Endothelial cell (in vitro differentiated cells): ENCODE measurements around the gene ULK3. TPM values are rescaled to one million over a fixed set of nuclear protein-coding genes. Genes with fewer than 3 reads are reported as not detected.

ENCODE experiments used
- DNase-seq: peaks from one replicate; pipeline ENCODE4 v3.0.0; 2021; ENCODE audit warnings: low spot score
- H3K27ac Mint-ChIP-seq: one replicate; pipeline ENCODE4 v1.8.0; 2021; ENCODE audit warnings: mixed read lengths, inconsistent platforms; ENCODE audit not compliant: unreplicated experiment
- H3K27me3 Mint-ChIP-seq: one replicate; pipeline ENCODE4 v1.8.0; 2021; ENCODE audit warnings: mild to moderate bottlenecking, moderate library complexity, mixed read lengths, inconsistent platforms; ENCODE audit not compliant: unreplicated experiment
- H3K36me3 Mint-ChIP-seq: one replicate; pipeline ENCODE4 v1.8.0; 2021; ENCODE audit warnings: mild to moderate bottlenecking, low read depth, mixed read lengths, inconsistent platforms; ENCODE audit not compliant: unreplicated experiment
- H3K4me1 Mint-ChIP-seq: one replicate; pipeline ENCODE4 v1.8.0; 2021; ENCODE audit warnings: mild to moderate bottlenecking, mixed read lengths, inconsistent platforms; ENCODE audit not compliant: unreplicated experiment
- H3K4me3 Mint-ChIP-seq: one replicate; pipeline ENCODE4 v1.8.0; 2021; ENCODE audit warnings: mild to moderate bottlenecking, mixed read lengths, inconsistent platforms; ENCODE audit not compliant: unreplicated experiment
- H3K9me3 Mint-ChIP-seq: one replicate; pipeline ENCODE4 v1.8.0; 2021; ENCODE audit warnings: mixed read lengths, inconsistent platforms; ENCODE audit not compliant: unreplicated experiment
- total RNA-seq: library from RNA; stranded (reverse); fragmentation: NEBNext Ultra II Directional; extraction: Animal tissue kit (Norgen Biotek cat#: 25700); gene quantifications from one replicate; pipeline ENCODE4 v1.2.1, GENCODE V29; 2021; ENCODE audit not compliant: unreplicated experiment
- TF ChIP-seq, protein P1 (sequence below): fragments of 200-600 bp; sonication (generic); IDR thresholded peaks from one replicate; pipeline ENCODE4 v1.5.0; 2021; ENCODE audit warnings: antibody characterized with exemption; ENCODE audit not compliant: unreplicated experiment

ULK3 gene
- total RNA-seq, 1 donor from 2014 or later, result 25.6 TPM

DNA sequence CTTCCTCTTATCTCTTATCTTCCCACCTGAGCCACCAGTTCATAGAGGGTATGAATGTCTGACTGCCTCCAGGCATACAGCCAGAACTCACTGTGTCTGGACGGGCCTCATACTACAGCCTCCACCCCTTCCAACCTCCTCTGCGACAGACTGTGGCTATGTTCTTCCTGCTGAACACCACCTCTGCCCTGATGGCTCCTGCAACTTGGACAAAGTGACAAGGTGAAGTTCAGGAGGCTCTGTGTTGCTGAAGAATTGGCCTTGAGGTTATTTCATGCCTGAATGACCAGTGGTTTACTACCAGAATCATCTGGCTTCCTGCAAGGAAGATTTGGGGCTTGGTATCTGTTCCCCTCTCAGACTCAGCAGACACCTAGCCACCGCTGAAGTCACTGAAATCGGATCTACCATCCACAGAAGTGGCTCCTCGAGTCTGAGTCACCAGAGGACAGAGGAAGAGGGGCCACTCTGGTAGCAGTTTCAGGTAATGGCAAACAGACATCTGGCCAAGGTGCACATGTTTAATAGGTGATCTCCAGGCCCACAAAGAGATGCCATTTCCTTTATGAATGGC, 14.2 kb upstream of the ULK3 start:
- Mint-ChIP-seq H3K4me3 (no peak overlapping the region), H3K4me1 (peaks cover 5% of the 10 kb centered on the region), H3K27me3 (peaks cover 5% of the 10 kb centered on the region), H3K27ac (no peak overlapping the region), H3K9me3 (no peaks in the 10 kb centered on the region), H3K36me3 (peaks cover 7% of the 10 kb centered on the region)
- no peak for DNase-seq
- TF ChIP-seq, protein P1, sequence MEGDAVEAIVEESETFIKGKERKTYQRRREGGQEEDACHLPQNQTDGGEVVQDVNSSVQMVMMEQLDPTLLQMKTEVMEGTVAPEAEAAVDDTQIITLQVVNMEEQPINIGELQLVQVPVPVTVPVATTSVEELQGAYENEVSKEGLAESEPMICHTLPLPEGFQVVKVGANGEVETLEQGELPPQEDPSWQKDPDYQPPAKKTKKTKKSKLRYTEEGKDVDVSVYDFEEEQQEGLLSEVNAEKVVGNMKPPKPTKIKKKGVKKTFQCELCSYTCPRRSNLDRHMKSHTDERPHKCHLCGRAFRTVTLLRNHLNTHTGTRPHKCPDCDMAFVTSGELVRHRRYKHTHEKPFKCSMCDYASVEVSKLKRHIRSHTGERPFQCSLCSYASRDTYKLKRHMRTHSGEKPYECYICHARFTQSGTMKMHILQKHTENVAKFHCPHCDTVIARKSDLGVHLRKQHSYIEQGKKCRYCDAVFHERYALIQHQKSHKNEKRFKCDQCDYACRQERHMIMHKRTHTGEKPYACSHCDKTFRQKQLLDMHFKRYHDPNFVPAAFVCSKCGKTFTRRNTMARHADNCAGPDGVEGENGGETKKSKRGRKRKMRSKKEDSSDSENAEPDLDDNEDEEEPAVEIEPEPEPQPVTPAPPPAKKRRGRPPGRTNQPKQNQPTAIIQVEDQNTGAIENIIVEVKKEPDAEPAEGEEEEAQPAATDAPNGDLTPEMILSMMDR, result no peak

DNA sequence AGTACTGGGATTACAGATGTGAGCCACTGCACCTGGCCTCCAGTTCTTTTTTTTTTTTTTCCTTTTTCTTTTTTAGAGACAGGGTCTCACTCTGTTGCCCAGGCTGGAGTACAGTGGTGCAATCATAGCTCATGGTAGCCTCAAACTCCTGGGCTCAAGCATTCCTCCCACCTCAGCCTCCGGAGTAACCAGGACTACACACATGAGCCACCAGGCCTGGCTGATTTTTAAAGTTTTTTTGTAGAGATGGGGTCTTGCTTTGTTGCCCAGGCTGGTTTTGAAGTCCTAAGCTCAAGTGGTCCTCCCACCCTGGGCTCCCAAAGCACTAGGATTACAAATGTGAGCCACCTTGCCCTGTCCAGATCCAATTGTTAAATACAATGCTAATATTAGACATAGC, 13.6 kb upstream of the ULK3 start:
- H3K4me3 Mint-ChIP-seq, result no peak overlapping the region
- H3K36me3 Mint-ChIP-seq, result peaks cover 9% of the 10 kb centered on the region
- no peak overlapping the region for H3K27ac Mint-ChIP-seq
- TF ChIP-seq, protein P1, result no peak
- H3K4me1 Mint-ChIP-seq, result peaks cover 5% of the 10 kb centered on the region
- H3K27me3 Mint-ChIP-seq, result peaks cover 5% of the 10 kb centered on the region
- no peaks in the 10 kb centered on the region for H3K9me3 Mint-ChIP-seq
- no peak for DNase-seq

DNA sequence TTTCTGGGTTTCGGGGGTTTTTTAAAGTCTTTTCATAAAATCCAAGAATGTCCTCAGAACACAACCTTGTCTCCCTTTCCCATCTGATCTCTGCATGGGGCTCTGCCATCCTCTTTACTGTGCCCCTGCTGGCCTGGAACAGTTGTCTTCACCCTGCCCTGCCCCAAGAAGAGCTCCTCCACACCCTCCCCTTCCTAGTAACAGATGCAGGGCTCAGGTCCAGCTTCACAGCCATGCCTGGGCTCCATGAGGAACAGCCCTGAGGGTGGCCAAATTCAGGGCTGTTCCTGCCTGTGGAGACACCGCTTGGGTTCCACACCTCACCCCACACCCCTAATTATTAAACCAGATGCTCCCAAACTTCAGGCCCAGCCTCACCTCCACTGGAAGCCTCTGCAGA, 12.9 kb upstream of the ULK3 start:
- DNase-seq, result no peak
- H3K4me3 Mint-ChIP-seq, result no peak overlapping the region
- no peaks in the 10 kb centered on the region for H3K9me3 Mint-ChIP-seq
- peaks cover 5% of the 10 kb centered on the region for H3K27me3 Mint-ChIP-seq
- TF ChIP-seq, protein P1, result no peak
- H3K36me3 Mint-ChIP-seq, result peaks cover 14% of the 10 kb centered on the region
- H3K4me1 Mint-ChIP-seq, result peaks cover 5% of the 10 kb centered on the region
- no peak overlapping the region for H3K27ac Mint-ChIP-seq

DNA sequence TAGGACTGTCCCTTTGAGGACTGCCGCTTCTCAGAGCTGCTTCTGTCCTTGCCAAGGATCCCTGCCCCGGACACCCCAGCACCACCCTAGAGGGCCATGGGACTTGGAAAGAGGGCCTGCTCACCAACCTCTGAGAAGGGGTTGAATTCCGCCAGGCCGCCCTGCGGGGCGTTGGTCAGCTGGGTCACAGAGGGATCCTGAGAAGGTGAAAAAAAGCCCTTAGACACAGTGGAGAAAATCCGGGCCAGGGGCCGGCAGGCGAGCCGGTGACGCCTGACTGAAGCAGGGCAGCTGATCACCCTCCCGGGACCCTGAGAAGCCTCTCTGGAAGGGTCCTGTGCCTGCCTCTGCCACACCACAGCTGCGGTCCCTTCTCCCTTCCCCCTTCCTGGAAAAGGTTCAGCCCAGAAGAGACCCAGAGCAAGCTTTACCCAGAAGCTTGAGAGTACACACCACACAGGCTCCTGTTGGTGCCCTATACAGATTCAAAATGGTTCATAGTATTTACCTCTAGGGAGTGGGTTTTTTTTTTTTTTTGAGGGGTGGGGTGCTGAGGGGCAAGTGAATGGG, 11.6 kb upstream of the ULK3 start:
- H3K27ac Mint-ChIP-seq, result no peak overlapping the region
- H3K4me1 Mint-ChIP-seq, result peaks cover 3% of the 10 kb centered on the region
- H3K27me3 Mint-ChIP-seq, result peaks cover 3% of the 10 kb centered on the region
- peaks cover 18% of the 10 kb centered on the region for H3K36me3 Mint-ChIP-seq
- no peak overlapping the region for H3K4me3 Mint-ChIP-seq
- TF ChIP-seq, protein P1, result no peak
- H3K9me3 Mint-ChIP-seq, result no peaks in the 10 kb centered on the region
- no peak for DNase-seq

DNA sequence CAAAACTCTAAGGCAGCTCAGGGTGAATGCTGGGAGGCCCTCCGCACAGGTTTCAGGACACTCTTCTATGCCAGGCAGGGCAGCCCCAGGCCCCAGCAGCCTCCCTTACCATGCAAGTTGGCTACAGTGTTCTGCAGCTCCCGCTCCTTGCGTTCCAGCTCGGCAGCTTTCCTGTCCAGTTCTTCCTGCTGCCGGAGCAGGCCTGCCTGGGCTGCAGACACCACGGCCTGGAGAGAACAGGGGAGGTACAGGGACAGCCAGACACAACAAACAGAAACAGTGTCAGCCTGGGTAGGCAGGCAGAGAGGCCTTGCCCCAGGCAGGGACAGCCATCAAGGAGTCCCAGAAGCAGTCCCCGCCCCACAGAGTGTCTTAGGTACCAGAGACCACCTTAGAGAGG, 9.0 kb upstream of the ULK3 start:
- no peak for DNase-seq
- Mint-ChIP-seq H3K4me3 (no peak overlapping the region), H3K4me1 (no peaks in the 10 kb centered on the region), H3K36me3 (peaks cover 36% of the 10 kb centered on the region), H3K27me3 (no peaks in the 10 kb centered on the region), H3K27ac (no peak overlapping the region), H3K9me3 (no peaks in the 10 kb centered on the region)
- TF ChIP-seq, protein P1, result no peak
